Smooth muscle cell (in vitro differentiated cells): Measurements from ENCODE around the gene MECR. TPM values are rescaled to one million over a fixed set of nuclear protein-coding genes. Genes with fewer than 3 reads are reported as not detected.

ENCODE experiments used
- DNase-seq: peaks from one replicate; lab custom pipeline; 2025; ENCODE audit not compliant: unreplicated experiment; lab: John Stamatoyannopoulos, UW
- H2AFZ ChIP-seq: fragments of 200-600 bp; sonication (generic); 2 replicates; pipeline ENCODE4 v1.6.0; 2016; ENCODE audit warnings: antibody characterized with exemption, low read depth, mild to moderate bottlenecking
- H3F3A ChIP-seq: fragments of 200-600 bp; sonication (generic); 2 replicates; pipeline ENCODE4 v1.6.0; 2017; ENCODE audit warnings: antibody characterized with exemption, low read depth
- H3K27ac ChIP-seq: fragments of 200-600 bp; sonication (generic); 2 replicates; pipeline ENCODE4 v1.5.1; 2016; ENCODE audit warnings: low read depth, mild to moderate bottlenecking
- H3K27me3 ChIP-seq: fragments of 200-600 bp; sonication (generic); 2 replicates; pipeline ENCODE4 v1.6.1; 2016; ENCODE audit warnings: low read depth, mild to moderate bottlenecking
- H3K36me3 ChIP-seq: fragments of 200-600 bp; sonication (generic); 2 replicates; pipeline ENCODE4 v1.5.1; 2016; ENCODE audit warnings: low read depth
- H3K4me1 ChIP-seq: fragments of 200-600 bp; sonication (generic); 2 replicates; pipeline ENCODE4 v1.5.1; 2016; ENCODE audit warnings: low read depth
- H3K4me2 ChIP-seq: fragments of 200-600 bp; sonication (generic); 2 replicates; pipeline ENCODE4 v1.6.0; 2016; ENCODE audit warnings: mild to moderate bottlenecking
- H3K4me3 ChIP-seq: fragments of 200-600 bp; sonication (generic); 2 replicates; pipeline ENCODE4 v1.5.1; 2016; ENCODE audit warnings: mild to moderate bottlenecking
- H3K79me2 ChIP-seq: fragments of 200-600 bp; sonication (generic); 2 replicates; pipeline ENCODE4 v1.6.0; 2016; ENCODE audit warnings: low read depth, mild to moderate bottlenecking
- H3K9ac ChIP-seq: fragments of 200-600 bp; sonication (generic); 2 replicates; pipeline ENCODE4 v1.6.0; 2016; ENCODE audit warnings: low read depth
- H3K9me3 ChIP-seq: fragments of 200-600 bp; sonication (generic); replicated peaks from 2 replicates; pipeline ENCODE4 v1.5.1; 2016; ENCODE audit warnings: low read depth
- H4K20me1 ChIP-seq: fragments of 200-600 bp; sonication (generic); 2 replicates; pipeline ENCODE4 v1.6.0; 2016; ENCODE audit warnings: low read depth
- WGBS: methylation state at CpG from one replicate; pipeline ENCODE4 v1.1.7; 2016; ENCODE audit warnings: low lambda C conversion rate; 5-methylcytosine and 5-hydroxymethylcytosine counted together
- polyA plus RNA-seq: library from polyadenylated mRNA; unstranded; fragments of >200 nt; fragmentation: Nextera tagmentation; extraction: Ambion mirVana; gene quantifications from 2 replicates; pipeline ENCODE4 v1.2.1, GENCODE V29; 2016
- total RNA-seq: library from RNA; depleted of rRNA; stranded (reverse); fragments of >200 nt; gene quantifications from 2 replicates; pipeline ENCODE4 v1.2.3, GENCODE V29; 2014
- TF ChIP-seq, protein P1 (sequence below): fragments of 200-600 bp; sonication (generic); IDR thresholded peaks from 2 replicates; pipeline ENCODE4 v1.5.1; 2017; ENCODE audit warnings: borderline replicate concordance, mild to moderate bottlenecking, antibody characterized with exemption; ENCODE audit not compliant: insufficient read depth, poor library complexity, severe bottlenecking

MECR gene
- total and polyA plus RNA-seq, 2 experiments from 2014 or later, result 11.6 to 43.8 TPM

DNA sequence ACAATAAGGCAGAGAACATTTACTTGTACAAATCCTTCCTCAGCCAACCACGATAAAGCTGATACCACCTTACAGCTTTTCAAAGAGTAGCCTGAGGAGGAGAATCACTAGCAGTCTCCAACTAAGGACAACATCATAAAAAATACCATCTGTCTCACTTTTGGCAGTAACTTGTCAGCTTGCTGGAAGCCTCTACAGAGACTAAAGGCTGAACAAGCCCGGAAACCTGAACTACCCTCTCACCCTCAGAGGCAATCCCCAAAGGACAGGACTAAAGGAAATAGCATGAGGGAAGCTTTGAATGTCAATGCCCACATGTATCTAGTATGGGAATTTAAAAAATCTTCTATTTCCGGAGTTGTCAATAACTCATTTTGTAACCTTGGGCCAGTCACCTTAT is 59.6 kb downstream of the MECR start:
- peak overlapping the region; percentile 60 for H3K27ac ChIP-seq
- no peak overlapping the region for H3K4me3 ChIP-seq
- peaks cover 29% of the 10 kb centered on the region for H3K4me1 ChIP-seq
- no peak overlapping the region for H2AFZ ChIP-seq
- TF ChIP-seq, protein P1, sequence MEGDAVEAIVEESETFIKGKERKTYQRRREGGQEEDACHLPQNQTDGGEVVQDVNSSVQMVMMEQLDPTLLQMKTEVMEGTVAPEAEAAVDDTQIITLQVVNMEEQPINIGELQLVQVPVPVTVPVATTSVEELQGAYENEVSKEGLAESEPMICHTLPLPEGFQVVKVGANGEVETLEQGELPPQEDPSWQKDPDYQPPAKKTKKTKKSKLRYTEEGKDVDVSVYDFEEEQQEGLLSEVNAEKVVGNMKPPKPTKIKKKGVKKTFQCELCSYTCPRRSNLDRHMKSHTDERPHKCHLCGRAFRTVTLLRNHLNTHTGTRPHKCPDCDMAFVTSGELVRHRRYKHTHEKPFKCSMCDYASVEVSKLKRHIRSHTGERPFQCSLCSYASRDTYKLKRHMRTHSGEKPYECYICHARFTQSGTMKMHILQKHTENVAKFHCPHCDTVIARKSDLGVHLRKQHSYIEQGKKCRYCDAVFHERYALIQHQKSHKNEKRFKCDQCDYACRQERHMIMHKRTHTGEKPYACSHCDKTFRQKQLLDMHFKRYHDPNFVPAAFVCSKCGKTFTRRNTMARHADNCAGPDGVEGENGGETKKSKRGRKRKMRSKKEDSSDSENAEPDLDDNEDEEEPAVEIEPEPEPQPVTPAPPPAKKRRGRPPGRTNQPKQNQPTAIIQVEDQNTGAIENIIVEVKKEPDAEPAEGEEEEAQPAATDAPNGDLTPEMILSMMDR, result no peak
- H4K20me1 ChIP-seq, result peaks cover 98% of the 10 kb centered on the region
- H3K36me3 ChIP-seq, result no peaks in the 10 kb centered on the region
- peaks cover 22% of the 10 kb centered on the region for H3F3A ChIP-seq
- H3K27me3 ChIP-seq, result no peaks in the 10 kb centered on the region
- no peaks in the 10 kb centered on the region for H3K9me3 ChIP-seq
- peaks cover 98% of the 10 kb centered on the region for H3K79me2 ChIP-seq
- WGBS, result 33% methylated on average over 3 of the region's 3 CpGs
- H3K4me2 ChIP-seq, result peak overlapping the region; percentile 48
- no peak overlapping the region for H3K9ac ChIP-seq
- DNase-seq, result no peak

- Histone ChIP-seq H3K27ac (peak overlapping the region; percentile 21), H3K36me3 (no peaks in the 10 kb centered on the region), H3K27me3 (no peaks in the 10 kb centered on the region), H3K4me1 (peaks cover 40% of the 10 kb centered on the region), H2AFZ (no peak overlapping the region), H3K9ac (no peak overlapping the region), H3K4me3 (no peak overlapping the region), H3K79me2 (peaks cover 100% of the 10 kb centered on the region), H4K20me1 (peaks cover 100% of the 10 kb centered on the region), H3K9me3 (no peaks in the 10 kb centered on the region), H3K4me2 (peak overlapping the region; percentile 48), H3F3A (peaks cover 30% of the 10 kb centered on the region)
- no peak for DNase-seq
- TF ChIP-seq, protein P1, result no peak
- WGBS, result 96% methylated on average over 3 of the region's 3 CpGs
Measured at GRCh38 chr1:29169976-29170375, 60.8 kb downstream of the MECR start.

DNA sequence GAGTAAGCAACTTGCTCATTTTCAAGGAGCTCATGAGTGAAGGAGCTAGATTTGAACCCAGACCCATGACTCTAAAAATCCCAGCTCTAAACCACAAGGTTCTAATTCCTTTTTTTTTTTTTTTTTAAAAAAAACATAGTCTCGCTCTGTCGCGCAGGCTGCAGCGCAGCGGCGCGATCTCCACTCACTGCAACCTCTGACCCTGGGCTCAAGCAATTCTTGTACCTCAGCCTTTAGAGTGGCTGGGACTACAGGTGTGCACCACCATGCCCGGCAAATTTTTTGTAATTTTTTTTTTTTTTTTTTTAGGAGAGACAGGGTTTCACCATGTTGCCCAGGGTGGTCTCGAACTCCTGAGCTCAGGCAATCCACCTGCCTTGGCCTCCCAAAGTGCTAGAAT is 62.8 kb downstream of the MECR start:
- Histone ChIP-seq H3K4me1 (peaks cover 61% of the 10 kb centered on the region), H3F3A (peaks cover 40% of the 10 kb centered on the region), H2AFZ (no peak overlapping the region), H3K79me2 (peaks cover 100% of the 10 kb centered on the region), H3K27ac (peak overlapping the region; percentile 46), H4K20me1 (peaks cover 100% of the 10 kb centered on the region), H3K4me3 (no peak overlapping the region), H3K36me3 (no peaks in the 10 kb centered on the region), H3K27me3 (no peaks in the 10 kb centered on the region), H3K4me2 (no peak overlapping the region), H3K9ac (no peak overlapping the region), H3K9me3 (no peaks in the 10 kb centered on the region)
- TF ChIP-seq, protein P1, result no peak
- 97% methylated on average over 9 of the region's 9 CpGs for WGBS
- no peak for DNase-seq

GRCh38 chr1:29166291-29166878 is 64.3 kb downstream of the MECR start:
- no peak overlapping the region for H3K4me2 ChIP-seq

More at GRCh38 chr1:29166291-29166878, 64.3 kb downstream of the MECR start:
- Histone ChIP-seq H3K27ac (peak overlapping the region; percentile 46), H3K36me3 (no peaks in the 10 kb centered on the region), H3K79me2 (peaks cover 98% of the 10 kb centered on the region), H3F3A (peaks cover 42% of the 10 kb centered on the region), H2AFZ (no peak overlapping the region), H4K20me1 (peaks cover 100% of the 10 kb centered on the region), H3K9me3 (no peaks in the 10 kb centered on the region), H3K4me1 (peaks cover 61% of the 10 kb centered on the region), H3K4me3 (no peak overlapping the region), H3K27me3 (no peaks in the 10 kb centered on the region), H3K9ac (no peak overlapping the region)
- TF ChIP-seq, protein P1, result no peak
- WGBS, result 66% methylated on average over 9 of the region's 9 CpGs
- no peak for DNase-seq
